GM12892 (cell line): Measurements from ENCODE around the gene PRPF8.

ENCODE experiments used
- DNase-seq: peaks from one replicate; pipeline ENCODE4 v3.0.0; 2011; ENCODE audit not compliant: insufficient read length
- FAIRE-seq: peaks from 2 replicates; lab custom pipeline; 2011; peaks lifted over from hg19 to GRCh38; lab: Jason Lieb, UNC
- POLR2A ChIP-seq: IDR thresholded peaks from 2 replicates; pipeline ENCODE4 v1.6.1; 2011; ENCODE audit warnings: low read depth, low read length, control low read depth
- POLR2AphosphoS5 ChIP-seq: IDR thresholded peaks from 2 replicates; pipeline ENCODE4 v1.6.1; 2011; ENCODE audit warnings: low read depth, low read length, control low read depth
- TAF1 ChIP-seq: IDR thresholded peaks from 2 replicates; pipeline ENCODE4 v1.6.1; 2011; ENCODE audit warnings: low read depth, mild to moderate bottlenecking, control low read depth, low read length, borderline replicate concordance

PRPF8 gene

GRCh38 chr17:1605681-1606351, 78.9 kb downstream of the PRPF8 start:
- FAIRE-seq (peak; percentile 54), DNase-seq (no peak)
- TF ChIP-seq POLR2AphosphoS5 (no peak), TAF1 (no peak), POLR2A (no peak)

GRCh38 chr17:1604831-1605528, 79.7 kb downstream of the PRPF8 start:
- DNase-seq = no peak
- no peak for FAIRE-seq
- TF ChIP-seq POLR2A (no peak), TAF1 (no peak), POLR2AphosphoS5 (no peak)

- DNase-seq (no peak), FAIRE-seq (no peak)
- TF ChIP-seq POLR2A = no peak
- TF ChIP-seq POLR2AphosphoS5 = no peak
- no peak for TF ChIP-seq TAF1
Measured at GRCh38 chr17:1601571-1601970, 83.1 kb downstream of the PRPF8 start.
